ENCODE data around the gene MASP2.
"Not testable (repeated sequence)": the region's sequence is repeated elsewhere in the genome, so short reads cannot be mapped to it uniquely, and the experiment has no call there.

Gene MASP2

GRCh38 chr1:11037019-11037739, 9.9 kb downstream of the MASP2 start:
- DNase-seq, result not testable (repeated sequence)

GRCh38 chr1:11031624-11032262, 15.3 kb downstream of the MASP2 start:
- DNase-seq, result no peak

DNA sequence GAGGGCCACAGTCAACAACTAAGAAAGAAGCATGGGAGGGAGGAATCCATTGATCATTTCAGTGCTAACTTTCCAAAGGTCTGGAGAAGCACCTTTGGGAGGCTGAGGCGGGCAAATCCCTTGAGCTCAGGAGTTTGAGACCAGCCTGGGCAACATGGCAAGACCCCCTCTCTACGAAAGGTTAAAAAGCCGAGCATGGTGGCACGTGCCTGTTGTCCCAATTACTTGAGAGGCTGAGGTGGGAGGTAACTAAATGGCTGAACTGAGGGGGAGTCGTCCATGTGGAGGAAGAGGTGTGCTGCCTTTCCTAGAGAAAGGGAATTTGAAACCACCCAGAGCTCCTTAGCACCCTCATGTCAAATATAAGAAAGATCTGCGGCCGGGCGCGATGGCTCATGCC, 16.2 kb downstream of the MASP2 start:
- DNase-seq, result no peak

- DNase-seq, result no peak
Measured at GRCh38 chr1:11028018-11028417, 19.0 kb downstream of the MASP2 start.

DNA sequence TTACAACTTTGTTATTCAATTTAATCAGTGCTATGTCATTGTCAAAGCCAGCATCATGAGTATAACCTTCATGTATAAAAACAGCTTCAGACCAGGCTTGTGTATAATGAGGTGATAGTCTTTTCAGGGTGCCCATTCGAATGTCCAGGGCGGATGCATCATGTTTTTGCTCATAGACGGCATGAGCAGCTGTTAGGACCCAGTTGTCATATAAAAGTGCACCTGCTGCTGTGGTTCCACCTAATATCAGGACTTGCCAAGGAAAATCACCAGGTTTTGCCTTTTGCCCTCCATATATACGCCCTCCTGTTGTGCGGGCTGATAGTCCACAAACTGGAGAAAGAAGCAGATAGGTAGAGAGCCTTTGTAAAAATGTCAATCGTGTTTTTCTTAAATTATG, 19.7 kb downstream of the MASP2 start:
- no peak for DNase-seq

DNA sequence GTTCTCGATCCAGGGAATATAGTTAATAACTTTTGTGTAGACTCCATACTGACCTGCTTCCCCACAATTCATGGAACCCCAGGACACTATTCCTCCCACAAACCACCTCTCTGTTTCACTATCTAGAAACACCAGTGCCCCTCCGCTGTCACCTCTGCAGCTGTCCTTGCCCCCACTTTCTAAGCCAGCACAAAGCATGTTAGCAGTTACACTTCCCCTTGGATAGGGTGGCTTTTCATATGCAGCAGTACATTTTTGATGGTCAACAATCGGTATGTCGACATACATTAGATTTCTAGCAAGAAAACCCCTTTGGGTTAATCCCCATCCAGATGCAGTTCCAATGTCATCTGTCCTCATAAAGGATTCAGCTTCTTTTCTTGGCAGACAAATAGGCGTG, 20.1 kb downstream of the MASP2 start:
- no peak for DNase-seq

- no peak for DNase-seq
Measured at GRCh38 chr1:11026052-11026451, 21.0 kb downstream of the MASP2 start.

GRCh38 chr1:11025618-11026017, 21.4 kb downstream of the MASP2 start:
- no peak for DNase-seq

DNA sequence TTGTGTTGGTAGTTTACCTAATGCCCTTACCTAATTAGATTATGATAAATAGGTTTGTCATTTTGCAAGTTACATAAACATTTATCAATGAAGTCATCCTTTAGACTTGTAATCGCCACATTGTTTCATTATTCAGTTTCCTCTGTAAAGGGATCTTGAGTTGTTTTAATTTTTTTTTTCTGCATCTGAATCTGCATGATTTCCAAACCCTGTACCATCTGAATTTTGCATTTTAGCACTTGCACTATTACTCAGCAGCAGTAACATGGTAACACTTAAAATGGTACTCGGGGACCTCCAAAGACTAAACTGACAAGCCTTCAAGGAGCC, 22.2 kb downstream of the MASP2 start:
- DNase-seq, result no peak

GRCh38 chr1:11024154-11024873, 22.7 kb downstream of the MASP2 start:
- DNase-seq, result no peak

DNA sequence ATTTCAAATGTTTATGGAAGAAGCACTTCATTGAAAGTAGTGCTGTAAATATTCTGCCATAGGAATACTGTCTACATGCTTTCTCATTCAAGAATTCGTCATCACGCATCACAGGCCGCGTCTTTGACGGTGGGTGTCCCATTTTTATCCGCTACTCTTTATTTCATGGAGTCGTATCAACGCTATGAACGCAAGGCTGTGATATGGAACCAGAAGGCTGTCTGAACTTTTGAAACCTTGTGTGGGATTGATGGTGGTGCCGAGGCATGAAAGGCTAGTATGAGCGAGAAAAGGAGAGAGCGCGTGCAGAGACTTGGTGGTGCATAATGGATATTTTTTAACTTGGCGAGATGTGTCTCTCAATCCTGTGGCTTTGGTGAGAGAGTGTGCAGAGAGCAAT, 23.8 kb downstream of the MASP2 start:
- DNase-seq, result no peak

- DNase-seq, result no peak
Measured at GRCh38 chr1:11019971-11020370, 27.1 kb downstream of the MASP2 start.

GRCh38 chr1:11019358-11019757, 27.7 kb downstream of the MASP2 start:
- not testable (repeated sequence) for DNase-seq

GRCh38 chr1:11013160-11013531, 33.9 kb downstream of the MASP2 start:
- no peak for DNase-seq

DNA sequence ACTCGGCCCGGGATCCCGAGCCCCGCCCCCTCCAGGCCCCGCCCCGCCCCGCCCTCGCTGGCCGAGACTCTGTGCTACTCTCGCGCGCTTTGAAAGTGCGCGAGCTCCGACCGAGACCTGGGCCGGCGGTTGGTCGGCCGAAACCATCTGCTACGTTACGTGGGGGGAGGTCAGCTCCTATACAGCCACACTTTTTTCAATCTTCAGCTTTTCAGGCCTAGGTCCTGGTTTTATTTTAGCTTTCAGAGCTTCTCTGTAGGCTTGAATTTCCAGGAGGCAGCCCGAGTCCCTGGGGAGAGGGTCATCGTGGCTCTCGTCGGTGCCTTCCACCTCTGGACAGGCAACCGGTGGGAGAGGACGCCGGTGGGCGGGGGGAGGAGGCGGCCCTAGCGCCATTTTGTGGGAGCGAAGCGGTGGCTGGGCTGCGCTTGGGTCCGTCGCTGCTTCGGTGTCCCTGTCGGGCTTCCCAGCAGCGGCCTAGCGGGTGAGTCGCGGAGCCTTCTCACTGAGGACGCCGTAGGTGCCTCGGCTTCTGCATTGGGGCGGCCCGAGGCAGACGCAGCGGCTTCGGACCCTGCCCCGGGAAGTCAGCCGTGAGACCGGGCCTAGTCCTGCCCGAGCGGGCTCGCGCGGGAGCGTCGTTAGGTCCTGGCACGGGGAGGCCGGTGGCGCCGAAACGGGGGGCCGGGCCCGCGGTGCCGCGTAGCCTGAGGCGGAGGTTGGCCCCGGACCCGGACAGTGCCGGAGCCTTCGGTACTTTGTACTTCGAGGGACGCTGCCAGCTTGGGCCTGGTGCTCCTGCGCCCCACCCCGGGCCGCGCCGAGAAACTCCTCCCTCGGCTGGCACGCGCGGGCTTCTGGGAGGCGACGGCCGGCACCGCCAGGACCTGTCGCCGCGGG, 34.5 kb downstream of the MASP2 start, which contains the start of gene TARDBP:
Gene TARDBP (plus strand): TSS at position 395 of the 900 bp plus-strand sequence. CDS start 1,074 bp downstream, outside the sequence.
- DNase-seq, result peak; percentile 92

GRCh38 chr1:11000526-11000925, 46.5 kb downstream of the MASP2 start:
- DNase-seq, result no peak

GRCh38 chr1:10996100-10996499, 50.9 kb downstream of the MASP2 start:
- DNase-seq, result no peak

- DNase-seq, result no peak
Measured at GRCh38 chr1:10992864-10993263, 54.2 kb downstream of the MASP2 start.

- DNase-seq, result not testable (repeated sequence)
Measured at GRCh38 chr1:10992004-10992403, 55.0 kb downstream of the MASP2 start.

- no peak for DNase-seq
Measured at GRCh38 chr1:10990828-10991227, 56.2 kb downstream of the MASP2 start.

DNA sequence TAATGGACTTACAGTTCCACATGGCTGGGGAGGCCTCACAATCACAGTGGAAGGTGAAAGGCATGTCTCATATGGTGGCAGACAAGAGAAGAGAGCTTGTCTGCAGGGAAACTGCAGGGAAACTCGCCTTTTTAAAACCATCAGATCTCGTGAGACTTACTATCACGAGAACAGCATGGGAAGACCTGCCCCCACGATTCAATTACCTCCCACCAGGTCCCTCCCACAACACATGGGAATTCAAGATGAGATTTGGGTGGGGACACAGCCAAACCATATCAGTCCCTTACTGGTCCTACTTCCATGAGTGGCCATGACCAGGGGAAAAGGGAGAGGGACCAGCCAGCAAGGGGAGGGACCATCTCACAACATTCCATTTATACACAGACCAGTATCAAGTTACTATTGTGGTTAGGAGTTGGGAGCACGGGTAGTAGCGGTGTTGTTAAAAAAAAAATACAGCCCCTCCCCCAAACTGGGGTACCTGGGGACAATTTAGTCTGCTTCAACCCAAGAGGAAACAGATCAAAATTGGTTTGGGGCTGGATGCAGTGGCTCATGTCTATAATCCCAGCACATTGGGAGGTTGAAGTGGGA, 57.0 kb downstream of the MASP2 start:
- DNase-seq, result not testable (repeated sequence)

- no peak for DNase-seq
Measured at GRCh38 chr1:10989095-10989494, 57.9 kb downstream of the MASP2 start.
